Gastrocnemius medialis (tissue), 4 donors: ENCODE measurements around the gene COG1. TPM values are rescaled to one million over a fixed set of nuclear protein-coding genes. Genes with fewer than 3 reads are reported as not detected.

ENCODE experiments used
- ATAC-seq, 2 donors: fragments of 150-250 bp; one replicate each; pipeline ENCODE4 v1.9.1; 2016
- DNase-seq, 2 donors: peaks; one replicate each; pipeline ENCODE4 v3.0.0-alpha.2; 2019
- H3K27ac ChIP-seq, 4 donors: fragments of 200-600 bp; sonication (generic); 1 replicate in 1 of 4; 2 replicates in 3 of 4; pipeline ENCODE4 v1.5.1; 2016 to 2018; ENCODE audit warnings: mild to moderate bottlenecking in 2 of 4, moderate library complexity in 1 of 4
- H3K27me3 ChIP-seq, 3 donors: fragments of 200-600 bp; sonication (generic) in 2 of 3; 1 replicate in 1 of 3; 2 replicates in 2 of 3; pipeline versions ENCODE4 v1.5.1 to v1.6.0; 2016 to 2019; ENCODE audit warnings: mild to moderate bottlenecking in 1 of 3, moderate library complexity in 1 of 3
- H3K36me3 ChIP-seq, 2 donors: fragments of 200-600 bp; sonication (generic) in 1 of 2; one replicate each; pipeline ENCODE4 v1.5.1; 2017 to 2018
- H3K4me1 ChIP-seq, 2 donors: fragments of 200-600 bp; sonication (generic) in 1 of 2; one replicate each; pipeline ENCODE4 v1.5.1; 2016 to 2017; ENCODE audit warnings: mild to moderate bottlenecking in 2 of 2
- H3K4me3 ChIP-seq, 4 donors: fragments of 200-600 bp; sonication (generic) in 3 of 4; 1 replicate in 1 of 4; 2 replicates in 3 of 4; pipeline ENCODE4 v1.5.1; 2016 to 2019; ENCODE audit warnings: mild to moderate bottlenecking in 2 of 4
- H3K9me3 ChIP-seq, 3 donors: fragments of 200-600 bp; sonication (generic) in 2 of 3; 1 replicate in 1 of 3; 2 replicates in 2 of 3; pipeline ENCODE4 v1.5.1; 2016 to 2019
- POLR2A ChIP-seq, 2 donors: fragments of 450-650 bp; IDR thresholded peaks; one replicate each; pipeline ENCODE4 v1.6.1; 2017; ENCODE audit warnings: antibody characterized with exemption in 2 of 2, mild to moderate bottlenecking in 2 of 2, moderate library complexity in 2 of 2
- in situ Hi-C, 4 donors: fragments of 200-750 bp; cut with MboI; loops; one replicate each; pipeline versions ENCODE4 v1.15.0 to v1.8.0; 2017; ENCODE audit warnings: low sequenced_read_pairs in 4 of 4
- intact Hi-C: fragments of 100-400 bp; cut with DNase I; formaldehyde crosslinking; loops from one replicate; pipeline ENCODE4 v1.15.1; 2023; ENCODE audit warnings: low total_unique reads
- total RNA-seq, 4 donors: library from RNA; depleted of rRNA; stranded (reverse); fragments of >200 nt; gene quantifications; one replicate each; pipeline versions ENCODE4 v1.1.0 to v1.2.3, GENCODE V29; 2016
- TF ChIP-seq, protein P1 (sequence below), 5 experiments: fragments of 450-650 bp in 3 of 5; fragments of 200-600 bp in 2 of 5; sonication (generic) in 2 of 5; IDR thresholded peaks in 4 of 5; conservative IDR thresholded peaks in 1 of 5; 1 replicate in 4 of 5; 2 replicates in 1 of 5; pipeline ENCODE4 v1.5.1; 2016 to 2019; ENCODE audit warnings: antibody characterized with exemption in 5 of 5, mild to moderate bottlenecking in 3 of 5, moderate library complexity in 3 of 5

Gene COG1
- total RNA-seq, 4 donors from 2014 or later = 21.2 to 34.7 (median 26.7) TPM

DNA sequence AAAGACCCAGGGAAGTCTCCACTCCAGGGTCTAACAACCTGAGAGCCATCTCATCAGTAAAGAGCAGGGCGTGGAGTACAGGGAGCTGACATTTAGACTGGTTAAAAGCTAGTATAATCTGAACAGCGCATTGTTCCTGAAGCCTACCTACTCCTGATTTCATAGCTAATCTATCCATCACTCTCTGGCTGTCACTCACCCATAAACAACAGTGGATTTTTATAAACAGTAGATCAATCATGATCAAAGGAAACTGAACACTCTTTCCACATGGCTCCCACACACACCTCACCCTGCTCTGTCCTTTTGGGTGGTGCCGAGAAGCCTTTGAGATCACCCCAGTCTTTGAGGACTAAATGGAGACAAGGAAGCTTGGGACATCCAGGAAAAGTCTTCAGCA is 13.0 kb upstream of the COG1 start:
- no peak for TF ChIP-seq POLR2A (IDR thresholded peaks at IDR 0.05)
- TF ChIP-seq, protein P1, sequence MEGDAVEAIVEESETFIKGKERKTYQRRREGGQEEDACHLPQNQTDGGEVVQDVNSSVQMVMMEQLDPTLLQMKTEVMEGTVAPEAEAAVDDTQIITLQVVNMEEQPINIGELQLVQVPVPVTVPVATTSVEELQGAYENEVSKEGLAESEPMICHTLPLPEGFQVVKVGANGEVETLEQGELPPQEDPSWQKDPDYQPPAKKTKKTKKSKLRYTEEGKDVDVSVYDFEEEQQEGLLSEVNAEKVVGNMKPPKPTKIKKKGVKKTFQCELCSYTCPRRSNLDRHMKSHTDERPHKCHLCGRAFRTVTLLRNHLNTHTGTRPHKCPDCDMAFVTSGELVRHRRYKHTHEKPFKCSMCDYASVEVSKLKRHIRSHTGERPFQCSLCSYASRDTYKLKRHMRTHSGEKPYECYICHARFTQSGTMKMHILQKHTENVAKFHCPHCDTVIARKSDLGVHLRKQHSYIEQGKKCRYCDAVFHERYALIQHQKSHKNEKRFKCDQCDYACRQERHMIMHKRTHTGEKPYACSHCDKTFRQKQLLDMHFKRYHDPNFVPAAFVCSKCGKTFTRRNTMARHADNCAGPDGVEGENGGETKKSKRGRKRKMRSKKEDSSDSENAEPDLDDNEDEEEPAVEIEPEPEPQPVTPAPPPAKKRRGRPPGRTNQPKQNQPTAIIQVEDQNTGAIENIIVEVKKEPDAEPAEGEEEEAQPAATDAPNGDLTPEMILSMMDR (IDR thresholded peaks at IDR 0.05 in 4 of 5, conservative IDR thresholded peaks at IDR 0.05 in 1 of 5) = no peak
- in situ Hi-C loops (loop anchor here in 1 of 4 donors (10.0 kb wide), 1 partner anchor 195 kb away; no protein-coding TSS in a partner anchor), intact Hi-C loops (loop anchor here (10.0 kb wide), 1 partner anchor 95 kb away; no protein-coding TSS in a partner anchor)
- H3K27me3 ChIP-seq = peaks cover 4 to 5% (median 4%) of the 10 kb centered on the region in 3 donors
- no peaks in the 10 kb centered on the region for H3K36me3 ChIP-seq
- no peaks in the 10 kb centered on the region for H3K9me3 ChIP-seq
- no peaks in the 10 kb centered on the region for H3K4me1 ChIP-seq
- no peak for DNase-seq
- ATAC-seq = no peak
- no peak overlapping the region for H3K4me3 ChIP-seq
- no peak overlapping the region for H3K27ac ChIP-seq

DNA sequence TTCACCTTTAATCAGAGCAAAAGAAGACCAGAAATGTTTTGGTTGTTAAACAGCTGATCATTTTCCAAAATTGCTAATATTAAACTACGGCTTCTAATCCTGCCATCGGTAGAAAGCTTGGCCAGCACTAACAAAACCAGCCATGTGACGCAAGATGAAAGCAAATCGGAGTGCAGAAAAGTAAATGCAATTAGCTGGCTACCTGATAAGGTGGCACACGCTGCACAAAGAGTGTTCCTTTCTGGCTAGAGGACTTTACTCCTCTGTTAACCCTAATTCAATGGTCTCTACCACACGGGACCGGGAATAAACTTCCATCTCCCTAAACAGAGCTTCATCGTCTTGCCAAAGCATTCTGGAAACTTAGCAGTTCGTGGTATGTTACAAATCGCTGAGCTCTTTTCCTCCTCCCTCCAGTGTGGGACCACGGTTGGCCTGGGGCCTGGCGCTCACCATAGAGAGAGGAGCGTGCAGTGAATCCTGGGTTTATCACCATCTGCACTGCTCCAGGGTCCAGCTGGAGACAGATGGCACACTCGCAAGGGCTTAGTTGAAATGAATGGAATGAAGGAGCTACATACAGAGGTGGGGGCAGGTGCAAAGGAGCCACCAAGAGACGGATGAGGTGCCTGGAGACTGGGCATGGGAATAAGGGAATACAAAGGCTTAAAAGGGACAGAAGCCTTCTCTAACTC is 10.1 kb upstream of the COG1 start:
- DNase-seq (no peak), ATAC-seq (no peak)
- intact Hi-C loops (no loop called here), in situ Hi-C loops (loop anchor here in 1 of 4 donors (10.0 kb wide), 1 partner anchor 192 kb away; no protein-coding TSS in a partner anchor)
- H3K4me3 ChIP-seq = no peak overlapping the region
- no peaks in the 10 kb centered on the region for H3K36me3 ChIP-seq
- H3K27ac ChIP-seq = no peak overlapping the region
- TF ChIP-seq, protein P1 (IDR thresholded peaks at IDR 0.05 in 4 of 5, conservative IDR thresholded peaks at IDR 0.05 in 1 of 5) = no peak
- no peak for TF ChIP-seq POLR2A (IDR thresholded peaks at IDR 0.05)
- H3K4me1 ChIP-seq = no peaks in the 10 kb centered on the region
- H3K27me3 ChIP-seq = no peaks in the 10 kb centered on the region
- no peaks in the 10 kb centered on the region for H3K9me3 ChIP-seq

DNA sequence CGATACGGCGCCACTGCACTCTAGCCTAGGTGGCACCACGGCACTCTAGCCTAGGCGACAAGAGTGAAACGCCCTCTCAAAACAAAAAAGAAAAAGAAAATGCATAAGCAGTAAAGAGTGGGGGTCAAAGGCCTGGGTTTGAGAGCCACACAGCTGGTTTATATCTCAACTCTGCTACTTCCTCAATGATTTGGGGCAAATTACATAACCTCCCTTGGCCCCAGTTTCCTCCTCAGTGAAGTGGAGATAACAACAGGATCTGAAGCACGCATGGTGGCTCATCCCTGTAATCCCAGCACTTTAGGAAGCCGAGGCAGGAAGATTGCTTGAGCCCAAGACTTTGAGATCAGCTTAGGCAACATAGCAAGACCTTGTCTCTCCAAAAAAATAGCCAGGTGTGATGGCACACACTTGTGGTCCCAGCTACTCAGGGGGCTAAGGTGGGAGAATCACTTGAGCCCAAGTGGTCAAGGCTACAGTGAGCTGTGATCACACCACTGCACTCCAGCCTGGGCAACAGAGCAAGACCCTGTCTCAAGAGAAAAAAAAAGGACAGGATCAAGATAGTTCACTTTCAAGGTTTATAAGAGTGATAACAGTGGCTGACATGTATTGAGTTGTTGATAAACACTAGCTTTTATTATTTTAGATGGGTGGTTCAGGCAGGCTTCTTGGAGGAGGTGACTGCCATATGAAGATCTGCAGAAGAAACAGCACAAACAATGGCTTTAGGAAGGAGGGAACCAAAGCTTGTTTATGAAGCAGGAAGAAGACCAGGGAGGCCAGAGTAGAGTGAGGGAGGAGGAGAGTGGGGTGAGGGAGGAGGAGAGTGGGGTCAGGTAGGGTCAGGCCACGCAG is 8.5 kb upstream of the COG1 start:
- DNase-seq = no peak
- no peak overlapping the region for H3K4me3 ChIP-seq
- intact Hi-C loops (no loop called here), in situ Hi-C loops (loop anchor here in 1 of 4 donors (10.0 kb wide), 1 partner anchor 190 kb away; no protein-coding TSS in a partner anchor)
- H3K27me3 ChIP-seq = no peaks in the 10 kb centered on the region
- TF ChIP-seq, protein P1 (IDR thresholded peaks at IDR 0.05 in 4 of 5, conservative IDR thresholded peaks at IDR 0.05 in 1 of 5) = no peak
- no peak for TF ChIP-seq POLR2A (IDR thresholded peaks at IDR 0.05)
- ATAC-seq = no peak
- H3K9me3 ChIP-seq = no peaks in the 10 kb centered on the region
- H3K27ac ChIP-seq = no peak overlapping the region
- H3K4me1 ChIP-seq = no peaks in the 10 kb centered on the region
- no peaks in the 10 kb centered on the region for H3K36me3 ChIP-seq

DNA sequence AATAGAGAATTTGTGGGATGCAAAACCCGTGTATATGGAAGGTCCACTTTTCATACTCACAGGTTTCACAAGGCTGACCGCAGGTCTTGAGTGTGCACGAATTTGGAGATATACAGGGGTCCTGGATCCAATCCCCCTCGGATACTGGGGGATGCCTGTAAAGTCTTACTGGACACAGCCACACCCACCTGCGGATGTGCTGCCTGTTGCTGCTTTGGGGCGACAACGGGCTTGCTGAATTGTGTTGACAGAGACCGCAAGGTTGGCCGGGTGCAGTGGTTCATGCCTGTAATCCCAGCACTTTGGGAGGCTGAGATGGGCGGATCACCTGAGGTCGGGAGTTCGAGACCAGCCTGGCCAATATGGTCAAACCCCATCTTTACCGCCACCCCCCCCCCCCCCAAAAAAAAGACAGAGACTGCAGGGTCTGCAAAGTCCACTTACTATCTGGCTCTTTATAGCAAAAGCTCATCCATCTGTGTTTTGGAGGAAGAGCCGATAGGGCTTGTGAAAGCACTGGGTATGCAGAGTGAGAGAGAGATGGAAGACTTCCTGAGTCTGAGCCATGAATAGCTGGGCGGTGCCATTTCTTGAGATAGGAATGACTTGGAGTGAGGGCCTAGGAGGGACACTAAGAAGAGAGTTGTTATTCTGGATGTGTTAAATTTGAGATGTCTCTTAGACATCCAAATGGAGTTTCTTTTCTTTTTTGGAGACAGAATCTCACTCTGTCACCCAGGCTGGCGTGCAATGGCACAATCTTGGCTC is 6.4 kb upstream of the COG1 start:
- ATAC-seq = no peak
- Histone ChIP-seq H3K4me3 (no peak overlapping the region), H3K27ac (no peak overlapping the region), H3K9me3 (no peaks in the 10 kb centered on the region), H3K27me3 (no peaks in the 10 kb centered on the region), H3K4me1 (no peaks in the 10 kb centered on the region), H3K36me3 (no peaks in the 10 kb centered on the region)
- DNase-seq = no peak
- in situ Hi-C loops (loop anchor here in 1 of 4 donors (5.0 to 10.0 kb wide), 2 partner anchors 46 to 188 kb away; a partner anchor contains a TSS), intact Hi-C loops (no loop called here)
- TF ChIP-seq, protein P1 (IDR thresholded peaks at IDR 0.05 in 4 of 5, conservative IDR thresholded peaks at IDR 0.05 in 1 of 5) = no peak
- TF ChIP-seq POLR2A (IDR thresholded peaks at IDR 0.05) = no peak
